Peyer's patch (tissue), 4 donors: ENCODE measurements around the gene NDRG2. TPM values are rescaled to one million over a fixed set of nuclear protein-coding genes. Genes with fewer than 3 reads are reported as not detected.

ENCODE experiments used
- DNase-seq, 3 donors: peaks; one replicate each; pipeline ENCODE4 v3.0.0-alpha.2; 2017 to 2019
- H3K27ac ChIP-seq, 4 donors: fragments of 200-600 bp; sonication (generic); one replicate each; pipeline ENCODE4 v1.5.1; 2016 to 2019
- H3K27me3 ChIP-seq, 2 donors: fragments of 200-600 bp; sonication (generic); one replicate each; pipeline ENCODE4 v1.5.1; 2019
- H3K36me3 ChIP-seq, 3 donors: fragments of 200-600 bp; sonication (generic); one replicate each; pipeline ENCODE4 v1.5.1; 2016 to 2019
- H3K4me1 ChIP-seq, 4 donors: fragments of 200-600 bp; sonication (generic); one replicate each; pipeline ENCODE4 v1.5.1; 2016 to 2019
- H3K4me3 ChIP-seq, 4 donors: fragments of 200-600 bp; sonication (generic); 1 replicate in 3 of 4; 2 replicates in 1 of 4; pipeline ENCODE4 v1.5.1; 2016 to 2019; ENCODE audit warnings: mild to moderate bottlenecking in 1 of 4
- H3K9me3 ChIP-seq, 4 donors: fragments of 200-600 bp; sonication (generic); one replicate each; pipeline ENCODE4 v1.5.1; 2016 to 2019; ENCODE audit warnings: mild to moderate bottlenecking in 1 of 4
- POLR2A ChIP-seq, 2 donors: fragments of 450-650 bp; IDR thresholded peaks; one replicate each; pipeline ENCODE4 v1.5.1; 2017; ENCODE audit warnings: antibody characterized with exemption in 2 of 2, mild to moderate bottlenecking in 2 of 2, moderate library complexity in 2 of 2
- total RNA-seq, 4 donors: library from RNA; depleted of rRNA; stranded (reverse); fragments of >200 nt; gene quantifications; one replicate each; pipeline ENCODE4 v1.1.0, GENCODE V29; 2016
- TF ChIP-seq, protein P1 (sequence below), 6 experiments: fragments of 450-650 bp in 4 of 6; fragments of 200-600 bp in 2 of 6; sonication (generic) in 1 of 6; IDR thresholded peaks; one replicate each; pipeline ENCODE4 v1.5.1; 2017 to 2019; ENCODE audit warnings: antibody characterized with exemption in 6 of 6, mild to moderate bottlenecking in 3 of 6, moderate library complexity in 1 of 6

NDRG2 gene
- total RNA-seq, 4 donors from 2014 or later = 85.6 to 137 (median 127) TPM

DNA sequence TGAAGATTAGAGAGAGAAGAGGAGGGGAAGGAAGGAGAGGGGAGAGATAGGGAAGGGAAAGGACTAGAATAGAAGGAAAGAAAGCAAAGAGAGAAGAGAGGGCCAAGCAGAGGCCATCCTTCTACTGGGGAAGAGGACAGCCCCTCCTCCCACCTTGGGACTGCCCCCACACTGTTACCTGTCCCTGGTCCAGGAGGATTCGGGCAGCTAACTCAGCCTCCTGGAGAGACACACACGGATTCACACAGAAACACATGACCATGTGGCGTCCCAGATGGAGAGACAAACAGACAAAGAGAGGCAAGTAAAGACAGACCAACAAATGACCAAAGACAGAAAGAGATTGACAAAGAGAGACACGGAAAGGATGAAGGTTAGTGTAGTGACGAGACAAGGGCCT, 2.2 kb downstream of the NDRG2 start:
- H3K4me1 ChIP-seq = peaks cover 0 to 21% (median 3%) of the 10 kb centered on the region in 4 donors
- H3K27me3 ChIP-seq = no peaks in the 10 kb centered on the region
- H3K36me3 ChIP-seq = peaks cover 0 to 40% (median 0%) of the 10 kb centered on the region in 3 donors
- H3K9me3 ChIP-seq = no peaks in the 10 kb centered on the region
- peak overlapping the region in 1 of 4 donors; percentile 86 for H3K27ac ChIP-seq
- no peak for DNase-seq
- TF ChIP-seq, protein P1, sequence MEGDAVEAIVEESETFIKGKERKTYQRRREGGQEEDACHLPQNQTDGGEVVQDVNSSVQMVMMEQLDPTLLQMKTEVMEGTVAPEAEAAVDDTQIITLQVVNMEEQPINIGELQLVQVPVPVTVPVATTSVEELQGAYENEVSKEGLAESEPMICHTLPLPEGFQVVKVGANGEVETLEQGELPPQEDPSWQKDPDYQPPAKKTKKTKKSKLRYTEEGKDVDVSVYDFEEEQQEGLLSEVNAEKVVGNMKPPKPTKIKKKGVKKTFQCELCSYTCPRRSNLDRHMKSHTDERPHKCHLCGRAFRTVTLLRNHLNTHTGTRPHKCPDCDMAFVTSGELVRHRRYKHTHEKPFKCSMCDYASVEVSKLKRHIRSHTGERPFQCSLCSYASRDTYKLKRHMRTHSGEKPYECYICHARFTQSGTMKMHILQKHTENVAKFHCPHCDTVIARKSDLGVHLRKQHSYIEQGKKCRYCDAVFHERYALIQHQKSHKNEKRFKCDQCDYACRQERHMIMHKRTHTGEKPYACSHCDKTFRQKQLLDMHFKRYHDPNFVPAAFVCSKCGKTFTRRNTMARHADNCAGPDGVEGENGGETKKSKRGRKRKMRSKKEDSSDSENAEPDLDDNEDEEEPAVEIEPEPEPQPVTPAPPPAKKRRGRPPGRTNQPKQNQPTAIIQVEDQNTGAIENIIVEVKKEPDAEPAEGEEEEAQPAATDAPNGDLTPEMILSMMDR (IDR thresholded peaks at IDR 0.05) = no peak
- no peak for TF ChIP-seq POLR2A (IDR thresholded peaks at IDR 0.05)
- H3K4me3 ChIP-seq = peak overlapping the region in 2 of 4 donors; percentile 76 to 83

- Histone ChIP-seq H3K4me1 (peaks cover 0 to 15% (median 0%) of the 10 kb centered on the region in 4 donors), H3K27me3 (no peaks in the 10 kb centered on the region), H3K4me3 (no peak overlapping the region), H3K27ac (no peak overlapping the region), H3K9me3 (no peaks in the 10 kb centered on the region), H3K36me3 (peaks cover 0 to 52% (median 0%) of the 10 kb centered on the region in 3 donors)
- DNase-seq = no peak
- TF ChIP-seq, protein P1 (IDR thresholded peaks at IDR 0.05) = no peak
- TF ChIP-seq POLR2A (IDR thresholded peaks at IDR 0.05) = no peak
Observed at GRCh38 chr14:21020977-21021545, 3.8 kb downstream of the NDRG2 start.

DNA sequence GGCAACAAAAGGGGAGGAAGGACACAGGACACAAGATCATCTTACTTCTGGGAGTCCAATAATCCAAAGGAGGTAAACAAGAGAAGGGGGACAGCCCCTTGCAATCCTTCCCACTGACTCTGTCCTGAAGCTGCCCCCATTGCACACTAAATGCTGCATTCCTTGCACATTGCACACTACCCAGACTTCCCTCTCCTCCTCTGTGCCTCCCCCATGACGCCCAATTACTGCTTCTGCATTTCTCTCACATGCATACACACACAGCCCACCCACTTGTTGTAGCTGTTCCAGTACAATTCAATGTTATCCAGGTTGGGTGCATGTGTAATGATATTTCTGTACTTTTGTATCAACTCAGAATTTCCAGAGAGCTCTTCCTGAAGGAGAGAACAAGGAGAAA, 5.5 kb downstream of the NDRG2 start:
- H3K27ac ChIP-seq = no peak overlapping the region
- peaks cover 0 to 14% (median 0%) of the 10 kb centered on the region in 4 donors for H3K4me1 ChIP-seq
- no peaks in the 10 kb centered on the region for H3K9me3 ChIP-seq
- peaks cover 0 to 52% (median 0%) of the 10 kb centered on the region in 3 donors for H3K36me3 ChIP-seq
- DNase-seq = no peak
- H3K4me3 ChIP-seq = no peak overlapping the region
- no peaks in the 10 kb centered on the region for H3K27me3 ChIP-seq
- TF ChIP-seq POLR2A (IDR thresholded peaks at IDR 0.05) = no peak
- TF ChIP-seq, protein P1 (IDR thresholded peaks at IDR 0.05) = no peak

DNA sequence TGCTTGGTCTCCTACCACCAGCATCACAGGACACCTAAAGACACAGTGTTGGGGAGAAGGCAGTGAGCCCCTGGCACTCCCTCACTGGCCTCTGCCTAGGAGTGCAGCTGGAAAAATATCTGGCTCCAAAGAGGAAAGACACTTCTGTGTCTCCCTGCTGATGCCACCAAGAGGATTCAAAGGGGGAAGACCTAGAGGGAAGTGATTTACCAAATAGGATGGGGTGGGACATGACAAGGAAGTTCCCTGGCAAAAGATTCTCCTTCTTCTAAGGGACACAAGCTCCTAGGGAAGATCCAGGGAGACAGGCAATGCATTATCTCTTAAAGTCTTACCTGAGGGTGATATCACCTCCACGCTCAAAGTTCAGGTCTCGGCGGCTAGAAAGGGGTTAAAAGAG, 6.1 kb downstream of the NDRG2 start:
- Histone ChIP-seq H3K9me3 (no peaks in the 10 kb centered on the region), H3K4me1 (peaks cover 0 to 9% (median 0%) of the 10 kb centered on the region in 4 donors), H3K4me3 (no peak overlapping the region), H3K27me3 (no peaks in the 10 kb centered on the region), H3K36me3 (peaks cover 0 to 52% (median 0%) of the 10 kb centered on the region in 3 donors), H3K27ac (no peak overlapping the region)
- no peak for TF ChIP-seq POLR2A (IDR thresholded peaks at IDR 0.05)
- TF ChIP-seq, protein P1 (IDR thresholded peaks at IDR 0.05) = no peak
- DNase-seq = no peak

DNA sequence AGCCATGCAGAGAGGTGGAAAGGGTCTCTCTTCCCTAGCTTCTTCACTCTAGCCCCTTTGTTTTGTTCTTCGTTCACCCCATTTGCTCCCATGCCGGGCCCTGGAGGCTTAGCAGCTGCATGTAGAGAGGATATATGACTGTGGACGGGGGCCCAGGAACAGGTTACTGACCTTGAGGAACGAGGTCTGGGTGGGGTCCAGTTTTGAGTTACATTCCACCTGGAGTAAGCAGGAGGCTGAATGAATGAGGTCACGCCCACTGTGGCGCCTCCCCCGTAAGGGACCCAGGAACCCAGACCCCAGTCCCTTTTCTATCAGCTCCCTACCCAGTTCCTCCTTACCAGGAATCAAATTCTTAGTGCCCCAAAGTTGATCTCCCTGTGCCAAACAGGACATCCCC, 6.6 kb downstream of the NDRG2 start:
- Histone ChIP-seq H3K27me3 (no peaks in the 10 kb centered on the region), H3K4me3 (no peak overlapping the region), H3K36me3 (peaks cover 0 to 52% (median 0%) of the 10 kb centered on the region in 3 donors), H3K27ac (no peak overlapping the region), H3K4me1 (peaks cover 0 to 4% (median 0%) of the 10 kb centered on the region in 4 donors), H3K9me3 (no peaks in the 10 kb centered on the region)
- DNase-seq = no peak
- no peak for TF ChIP-seq POLR2A (IDR thresholded peaks at IDR 0.05)
- TF ChIP-seq, protein P1 (IDR thresholded peaks at IDR 0.05) = no peak
